NCI-H2081 treated with DMSO at 0.1 percent for 48 hours (cell line): ENCODE measurements around the gene RASSF8.

Experiments
- DNase-seq: peaks from one replicate; lab custom pipeline; 2025; lab: John Stamatoyannopoulos, UW

RASSF8 gene

DNA sequence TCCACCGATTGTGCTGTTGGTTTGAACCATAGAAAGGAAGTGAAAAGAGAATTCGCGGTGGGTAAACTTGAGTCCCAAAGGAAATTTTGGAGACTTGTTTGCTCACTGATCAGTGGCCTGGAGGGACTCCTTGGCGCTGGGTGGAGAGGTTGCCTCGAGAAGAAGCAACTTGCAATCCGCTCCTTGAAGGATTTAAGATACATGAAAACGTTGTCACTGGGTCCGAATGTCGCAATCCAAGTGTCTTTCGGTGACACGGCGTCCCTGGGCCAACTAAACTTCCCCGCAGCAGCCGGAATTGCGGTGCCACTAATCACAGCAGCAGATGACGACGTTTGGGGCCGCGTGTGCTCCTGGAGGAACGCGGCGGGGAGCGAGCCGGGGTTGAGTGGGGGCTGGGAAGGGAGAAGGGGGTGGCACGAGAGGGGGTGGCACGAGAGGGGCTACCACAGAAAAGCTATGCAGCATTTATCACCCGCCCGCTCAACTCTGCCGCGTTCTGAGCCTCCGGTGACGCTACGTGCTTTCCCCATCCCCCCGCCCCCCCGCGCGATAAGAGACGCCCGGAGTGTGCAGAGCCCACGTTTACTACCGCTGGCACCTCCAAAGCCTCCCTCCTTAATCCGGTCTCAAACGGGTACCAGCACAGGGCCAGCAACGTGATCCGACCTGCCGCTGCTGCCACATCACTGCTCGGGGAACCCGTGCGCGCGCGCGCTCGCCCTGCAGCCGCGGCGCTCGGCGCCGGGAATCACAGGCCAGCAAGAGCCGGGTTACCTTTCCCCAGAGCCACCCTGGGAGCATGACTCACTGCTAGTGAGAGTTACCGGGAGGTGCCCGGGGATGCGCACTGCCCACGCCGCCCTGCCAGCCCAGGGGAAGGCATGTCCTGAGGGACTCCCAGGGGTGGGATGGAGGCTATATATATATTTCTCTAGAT is 167.2 kb downstream of the RASSF8 start:
- no peak for DNase-seq

DNA sequence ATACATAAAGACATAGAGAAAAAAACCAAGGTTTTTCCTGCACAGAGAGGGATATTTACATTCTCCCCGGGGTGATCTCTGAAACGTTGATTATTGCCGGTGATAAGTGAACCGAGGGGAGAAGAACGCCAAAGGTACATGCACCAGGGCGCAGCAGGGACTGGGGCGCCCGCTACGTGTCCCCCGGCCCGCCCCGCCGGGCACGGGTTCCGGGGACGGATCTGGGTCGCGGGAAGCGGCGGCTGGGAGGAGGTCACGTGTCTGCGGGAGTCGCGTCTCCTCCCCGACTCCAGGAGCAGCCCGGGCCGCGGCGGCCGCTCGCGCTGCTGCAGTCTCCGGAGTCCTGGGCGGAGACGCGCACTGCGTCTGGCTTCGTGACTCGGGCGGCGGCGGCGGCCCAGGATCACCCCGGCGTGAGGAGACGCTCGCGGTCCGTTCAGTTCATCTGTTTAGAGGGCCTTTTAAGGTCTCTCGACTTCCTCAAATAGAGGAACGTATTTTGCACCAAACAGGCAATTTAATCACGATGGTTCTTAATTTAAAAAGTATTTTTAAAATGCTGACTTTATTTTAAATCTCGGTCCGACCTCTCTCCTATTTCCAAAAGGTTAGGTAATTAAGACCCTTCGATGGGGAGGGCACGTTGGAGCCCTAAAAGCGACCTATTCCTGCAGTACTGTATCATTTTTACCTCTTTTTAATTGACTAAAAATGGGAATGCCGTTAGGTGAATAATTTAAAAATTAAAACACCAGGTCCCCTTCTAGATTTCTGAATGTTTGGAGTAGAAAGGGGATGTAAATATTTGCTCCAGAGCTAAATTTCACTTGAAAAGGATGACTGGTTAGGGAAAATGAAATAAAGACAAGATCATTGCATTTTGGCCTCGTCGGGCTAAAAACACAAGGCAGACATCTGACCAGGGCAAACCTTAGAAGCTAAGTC is 168.1 kb downstream of the RASSF8 start:
- no peak for DNase-seq

DNA sequence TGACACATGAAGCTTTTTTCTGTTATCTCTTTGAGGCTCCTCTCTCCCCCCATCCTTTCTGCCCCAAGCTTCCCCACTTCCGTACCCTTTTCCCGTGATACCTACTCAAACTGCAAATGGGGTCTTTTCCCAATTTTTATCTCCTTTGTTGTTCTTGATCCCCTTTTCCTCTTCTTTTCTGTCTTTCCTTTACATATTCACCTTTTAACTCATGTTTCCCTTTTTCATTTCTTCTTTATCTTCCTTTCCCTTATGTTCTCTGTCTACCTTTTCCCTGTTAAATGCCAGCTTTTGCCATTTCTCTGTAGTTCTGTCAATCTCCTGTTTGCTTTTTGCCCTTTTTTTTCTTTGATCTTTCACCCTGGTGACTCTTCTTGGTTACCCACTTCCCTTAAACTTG is 168.9 kb downstream of the RASSF8 start:
- DNase-seq = no peak

DNA sequence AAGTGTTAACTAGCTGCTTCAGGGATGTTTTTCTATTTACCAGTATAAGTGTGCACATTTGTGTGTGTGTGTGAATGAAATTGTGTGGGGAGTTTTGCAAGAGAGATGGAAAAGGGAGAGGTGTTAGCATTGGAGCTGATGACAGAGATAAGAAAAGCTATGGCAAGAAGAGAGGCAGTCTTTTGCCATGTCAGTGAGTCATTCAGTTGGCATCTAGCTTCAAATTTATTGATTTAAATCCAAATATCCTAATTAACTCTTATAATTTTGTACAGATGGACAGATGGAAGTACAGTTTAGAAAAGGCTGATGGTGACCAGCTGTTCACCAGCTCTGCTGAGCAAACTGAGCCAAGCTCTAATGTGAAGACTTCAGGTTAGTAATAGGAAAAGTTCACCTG is 169.7 kb downstream of the RASSF8 start:
- DNase-seq = no peak
